DOHH2 (cell line): ENCODE data around the gene MBD5.

Source experiments
- CTCF ChIP-seq: fragments of 200-600 bp; sonication (generic); IDR thresholded peaks from one replicate; pipeline ENCODE4 v1.5.1; 2014; ENCODE audit warnings: antibody characterized with exemption, mild to moderate bottlenecking, low read depth, low read length; ENCODE audit not compliant: poor library complexity, severe bottlenecking
- EZH2phosphoT487 ChIP-seq: fragments of 200-600 bp; sonication (generic); IDR thresholded peaks from 2 replicates; pipeline ENCODE4 v1.6.1; 2017; ENCODE audit warnings: borderline replicate concordance, mild to moderate bottlenecking, antibody characterized with exemption, low read length, moderate library complexity, mixed read lengths

DNA sequence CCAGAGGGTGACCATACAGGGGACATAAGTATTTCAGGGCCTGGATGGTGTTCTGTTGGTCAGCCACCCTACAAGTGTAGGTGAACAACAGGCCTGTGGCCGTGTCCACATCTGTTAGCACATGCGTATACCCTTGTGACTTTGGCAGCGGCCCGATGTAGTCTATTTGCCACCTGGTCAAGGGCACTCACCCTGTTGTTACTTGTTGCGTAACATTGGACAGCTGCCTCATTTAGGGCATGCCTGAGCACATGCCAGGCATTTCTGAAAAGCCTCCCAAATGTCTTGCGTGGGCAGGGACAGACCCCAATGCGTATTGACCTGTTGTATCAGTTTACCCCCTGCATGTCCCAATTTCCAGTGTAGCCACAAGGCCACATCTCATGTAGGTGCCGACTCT, 235.0 kb downstream of the MBD5 start:
- no peak for TF ChIP-seq CTCF
- TF ChIP-seq EZH2phosphoT487 = no peak
